Raji (cell line): ENCODE measurements around the gene OR10T2.

Experiments
- POLR2A ChIP-seq: IDR thresholded peaks from 2 replicates; pipeline ENCODE4 v1.6.1; 2011; ENCODE audit warnings: low read depth, low read length, control low read depth; ENCODE audit not compliant: insufficient read depth

OR10T2 gene

GRCh38 chr1:158398818-158399514 is at the start of gene OR10T2:
TSS of gene OR10T2 (minus strand) at chr1:158399466. CDS start at chr1:158399466, 0 bp downstream.
- TF ChIP-seq POLR2A, result no peak

- TF ChIP-seq POLR2A, result no peak
These were observed 46.1 kb upstream of the OR10T2 start for GRCh38 chr1:158445376-158445775.

GRCh38 chr1:158434741-158435140 is 35.5 kb upstream of the OR10T2 start:
- no peak for TF ChIP-seq POLR2A

- no peak for TF ChIP-seq POLR2A
These were observed 26.9 kb upstream of the OR10T2 start, which contains the start of gene OR10K2 for GRCh38 chr1:158426137-158426536. TSS of gene OR10K2 (minus strand) at chr1:158426237. CDS start at chr1:158420866, 5,371 bp downstream.

DNA sequence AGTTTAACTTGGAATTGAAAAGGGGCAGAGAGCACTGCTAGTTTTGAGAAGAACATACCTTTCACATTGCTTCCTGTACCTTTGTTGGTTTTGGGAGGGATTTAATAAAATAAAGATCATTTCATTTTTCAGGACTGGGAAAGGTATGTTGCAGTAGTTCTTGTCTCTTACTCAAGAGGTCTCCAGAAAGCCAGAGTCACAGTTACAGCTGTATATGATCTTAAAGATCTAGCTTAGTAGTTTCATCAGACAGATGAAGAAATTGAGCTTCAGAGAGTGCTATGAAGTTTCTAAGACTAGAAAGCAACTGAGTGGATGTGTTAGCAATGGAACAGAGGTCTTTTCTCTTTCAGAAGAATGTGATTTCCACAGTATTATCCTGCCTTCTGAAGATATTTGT is 25.8 kb upstream of the OR10T2 start:
- no peak for TF ChIP-seq POLR2A

DNA sequence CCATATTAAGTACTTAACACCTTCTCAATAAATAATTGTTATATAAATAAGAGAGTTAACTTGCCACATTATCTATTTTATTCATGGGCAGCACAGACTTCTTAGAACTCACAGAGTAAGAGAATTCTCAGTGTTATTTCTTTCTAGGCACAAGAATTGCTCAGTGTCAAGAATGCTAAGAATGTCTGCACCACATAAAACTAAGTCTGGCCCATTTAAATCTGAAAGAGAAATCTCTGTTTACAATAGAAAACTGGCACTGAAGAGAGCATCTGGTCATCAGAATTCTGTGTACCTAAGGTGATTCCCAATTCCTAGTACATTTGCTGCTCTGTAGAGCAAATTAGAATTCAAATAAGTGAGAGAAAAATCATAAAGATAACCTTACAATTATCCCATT is 22.9 kb upstream of the OR10T2 start:
- TF ChIP-seq POLR2A, result no peak

GRCh38 chr1:158417586-158417985 is 18.3 kb upstream of the OR10T2 start:
- TF ChIP-seq POLR2A, result no peak

- TF ChIP-seq POLR2A, result no peak
These were observed 15.5 kb upstream of the OR10T2 start for GRCh38 chr1:158414651-158415345.

DNA sequence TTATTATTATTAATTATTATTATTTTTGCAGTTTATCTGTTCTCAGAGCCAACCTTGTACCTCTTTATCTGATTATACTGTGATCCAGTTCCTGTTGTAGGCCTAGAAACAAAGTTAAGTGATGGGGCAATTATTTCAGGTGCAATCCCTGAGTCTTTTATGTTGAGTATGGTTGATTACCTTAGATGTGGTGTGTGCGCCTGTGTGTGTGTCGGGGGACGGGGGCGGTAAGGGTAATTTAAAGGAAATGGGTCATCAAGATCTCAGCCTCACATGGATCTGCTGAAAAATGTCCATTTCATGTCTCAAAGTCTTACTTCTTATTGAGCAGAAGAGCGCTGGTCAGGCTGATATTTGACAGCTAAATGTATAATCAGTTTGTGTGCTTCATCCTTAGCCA is 7.8 kb upstream of the OR10T2 start:
- TF ChIP-seq POLR2A, result no peak

- no peak for TF ChIP-seq POLR2A
These were observed 1.6 kb upstream of the OR10T2 start for GRCh38 chr1:158400871-158401270.

GRCh38 chr1:158396646-158397045 is 2.6 kb downstream of the OR10T2 start:
- TF ChIP-seq POLR2A, result no peak

DNA sequence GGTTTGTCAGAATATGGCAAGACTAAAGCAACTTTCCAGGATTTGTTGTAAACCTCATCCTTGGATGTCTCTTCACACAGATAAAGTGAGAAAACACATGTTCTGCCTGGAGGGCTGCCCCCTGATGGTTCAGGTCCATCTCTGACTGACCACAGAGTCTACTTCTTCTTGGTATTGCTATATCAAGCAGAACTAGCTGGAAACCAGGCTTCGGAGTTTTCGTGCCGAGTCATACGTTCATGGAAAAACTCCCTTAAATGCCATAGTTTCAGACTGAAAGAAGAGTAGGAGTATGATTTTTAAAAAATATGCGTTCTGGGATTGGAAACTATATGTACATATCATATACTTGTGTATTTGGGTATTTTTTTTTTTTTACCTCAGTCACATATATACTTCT is 5.8 kb downstream of the OR10T2 start:
- no peak for TF ChIP-seq POLR2A

GRCh38 chr1:158391099-158391498 is 8.2 kb downstream of the OR10T2 start:
- no peak for TF ChIP-seq POLR2A

DNA sequence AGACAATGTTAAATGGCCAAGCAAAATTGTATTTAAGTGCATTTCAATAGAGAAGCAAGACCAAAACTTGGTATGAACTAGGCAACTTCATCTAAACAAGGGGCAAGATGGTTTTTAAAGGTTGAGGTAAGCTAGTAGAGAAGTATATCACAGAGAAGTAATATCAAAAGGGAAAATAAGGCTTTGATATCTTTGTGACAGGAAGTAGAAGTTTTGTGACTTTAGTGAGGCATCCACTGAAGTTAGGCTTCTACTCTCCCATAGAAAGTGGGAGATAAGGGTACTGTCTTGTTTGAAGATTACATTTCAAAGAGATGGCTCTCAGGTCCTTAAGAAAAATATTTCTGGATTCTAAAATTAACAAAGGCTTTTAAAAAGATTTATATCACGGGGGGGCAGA is 8.9 kb downstream of the OR10T2 start:
- no peak for TF ChIP-seq POLR2A

- TF ChIP-seq POLR2A, result no peak
These were observed 24.4 kb downstream of the OR10T2 start for GRCh38 chr1:158374860-158375259.

DNA sequence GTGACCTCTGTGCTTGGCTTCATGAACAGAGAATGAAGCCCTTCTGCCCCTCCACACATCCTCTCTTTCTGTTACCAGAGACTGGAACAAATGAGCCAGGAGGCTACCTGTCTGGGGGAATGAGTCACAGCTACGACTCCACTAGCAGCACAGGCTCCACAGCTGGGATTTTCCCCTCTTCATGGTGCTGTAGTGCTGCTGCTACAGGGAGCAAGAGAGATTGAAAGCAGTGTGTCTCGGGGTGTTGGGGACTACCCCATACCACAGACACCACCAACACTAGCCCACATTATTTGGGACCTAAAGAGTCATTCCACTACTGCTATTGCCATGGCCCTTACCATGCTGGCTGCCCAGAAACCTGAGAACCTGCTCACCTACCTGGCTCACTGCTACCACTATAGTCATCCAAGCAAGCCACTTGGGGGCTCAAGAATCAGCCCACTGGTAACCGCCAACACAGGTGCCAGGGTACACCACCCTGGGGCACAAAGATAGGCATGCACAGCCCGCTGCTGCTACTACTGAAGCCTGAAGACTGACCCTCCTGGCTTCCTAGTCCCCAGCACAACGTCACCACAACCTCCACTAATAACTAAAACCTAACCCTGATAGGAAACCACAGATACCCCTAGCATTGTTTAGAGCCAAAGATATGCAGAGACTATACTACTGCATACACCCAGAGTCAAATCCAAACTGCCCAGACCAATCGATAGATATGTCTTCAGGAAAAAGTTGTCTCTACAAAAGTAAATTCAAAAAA is 27.9 kb downstream of the OR10T2 start:
- TF ChIP-seq POLR2A, result no peak

DNA sequence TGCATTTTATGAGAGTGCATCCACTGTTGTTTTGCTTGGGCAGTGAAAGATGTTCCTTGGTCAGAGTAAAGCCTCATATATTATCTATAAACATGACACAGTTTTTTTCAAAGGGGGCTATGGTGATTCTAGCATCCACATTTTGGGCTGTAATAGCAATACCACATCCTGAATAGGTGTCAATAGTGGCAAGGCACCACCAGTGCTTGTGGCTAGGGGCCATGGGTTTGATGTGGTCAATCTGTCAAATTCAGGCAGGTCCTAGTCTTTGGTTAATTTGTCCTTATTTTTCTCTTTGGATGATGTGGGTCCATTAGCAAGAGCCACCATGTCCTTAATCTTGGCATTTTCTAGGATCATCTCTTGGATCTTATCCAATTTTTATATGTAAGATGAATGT is 32.5 kb downstream of the OR10T2 start:
- TF ChIP-seq POLR2A, result no peak

DNA sequence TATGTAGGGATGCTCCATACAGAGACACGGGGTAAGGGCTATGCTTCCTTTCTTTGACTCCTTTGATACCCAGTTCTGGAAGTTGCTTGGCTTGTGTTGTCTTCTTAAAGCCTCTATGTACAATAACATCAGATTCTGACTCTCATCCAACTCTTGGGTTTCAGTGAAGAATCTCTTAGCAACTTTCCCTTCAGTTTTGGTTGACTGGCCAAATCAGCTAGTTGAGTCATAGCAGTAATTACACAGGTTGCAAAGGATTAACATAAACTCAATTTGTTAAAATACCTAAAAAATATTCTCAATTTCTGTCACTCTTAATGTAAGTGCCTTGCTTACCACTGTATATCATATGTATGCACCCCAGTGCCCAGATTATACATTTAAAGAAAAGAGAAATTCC is 36.3 kb downstream of the OR10T2 start:
- no peak for TF ChIP-seq POLR2A
